CD14-positive monocyte (primary cell): ENCODE measurements around the gene MPEG1. TPM values are rescaled to one million over a fixed set of nuclear protein-coding genes. Genes with fewer than 3 reads are reported as not detected.

Experiments used
- DNase-seq, 3 donors: peaks; one replicate each; pipeline ENCODE4 v3.0.0-alpha.2; 2011 to 2022
- H2AFZ ChIP-seq: 2 replicates; pipeline ENCODE4 v1.6.0; 2012; ENCODE audit warnings: mild to moderate bottlenecking, low read depth, low read length, inconsistent platforms; ENCODE audit not compliant: insufficient read depth, poor library complexity, severe bottlenecking
- H3K27ac ChIP-seq, 2 donors: 1 replicate in 1 of 2; 2 replicates in 1 of 2; pipeline ENCODE4 v1.5.1; 2012 to 2013; ENCODE audit warnings: low read length in 2 of 2, control low read depth in 1 of 2, inconsistent platforms in 1 of 2, low read depth in 1 of 2, mild to moderate bottlenecking in 1 of 2
- H3K27me3 ChIP-seq, 2 donors: one replicate each; pipeline versions ENCODE4 v1.6.0 to v1.6.1; 2011 to 2013; ENCODE audit warnings: low read length in 2 of 2; ENCODE audit not compliant: control insufficient read depth in 2 of 2, insufficient read depth in 2 of 2
- H3K36me3 ChIP-seq, 2 donors: replicated peaks in 1 of 2; 1 replicate in 1 of 2; 2 replicates in 1 of 2; pipeline versions ENCODE4 v1.5.1 to v1.6.1; 2012 to 2013; ENCODE audit warnings: low read length in 2 of 2, control low read depth in 1 of 2, inconsistent platforms in 1 of 2, mild to moderate bottlenecking in 1 of 2; ENCODE audit not compliant: insufficient read depth in 2 of 2, control insufficient read depth in 1 of 2
- H3K4me1 ChIP-seq, 2 donors: 1 replicate in 1 of 2; 2 replicates in 1 of 2; pipeline versions ENCODE4 v1.5.1 to v1.6.1; 2012 to 2013; ENCODE audit warnings: low read length in 2 of 2, control low read depth in 1 of 2, inconsistent platforms in 1 of 2, mild to moderate bottlenecking in 1 of 2, moderate library complexity in 1 of 2; ENCODE audit not compliant: insufficient read depth in 2 of 2, control insufficient read depth in 1 of 2
- H3K4me2 ChIP-seq: replicated peaks from 2 replicates; pipeline ENCODE3; 2012; ENCODE audit warnings: low read length, moderate library complexity, mild to moderate bottlenecking; ENCODE audit not compliant: poor library complexity, severe bottlenecking; ENCODE audit errors: extremely low read depth
- H3K4me3 ChIP-seq, 3 experiments: fragments of 200-600 bp in 1 of 3; sonication (generic) in 1 of 3; replicated peaks in 1 of 3; 1 replicate in 2 of 3; 2 replicates in 1 of 3; pipeline ENCODE4 v1.5.1; 2011 to 2013; ENCODE audit warnings: low read length in 3 of 3, mild to moderate bottlenecking in 3 of 3, control low read depth in 2 of 3, low read depth in 2 of 3, inconsistent platforms in 1 of 3, moderate library complexity in 1 of 3
- H3K79me2 ChIP-seq: 2 replicates; pipeline ENCODE4 v1.6.0; 2012; ENCODE audit warnings: mild to moderate bottlenecking, control low read depth, inconsistent platforms, low read length, moderate library complexity; ENCODE audit not compliant: insufficient read depth
- H3K9ac ChIP-seq: 2 replicates; pipeline ENCODE4 v1.6.0; 2017; ENCODE audit warnings: low read length, mild to moderate bottlenecking; ENCODE audit not compliant: insufficient read depth, poor library complexity, severe bottlenecking
- H3K9me3 ChIP-seq, 2 donors: replicated peaks in 1 of 2; 1 replicate in 1 of 2; 2 replicates in 1 of 2; pipeline versions ENCODE4 v1.5.1 to v1.6.1; 2012 to 2013; ENCODE audit warnings: low read length in 2 of 2, control low read depth in 1 of 2; ENCODE audit not compliant: control insufficient read depth in 1 of 2, insufficient read depth in 1 of 2
- H4K20me1 ChIP-seq: 2 replicates; pipeline ENCODE4 v1.6.0; 2012; ENCODE audit warnings: mild to moderate bottlenecking, low read length, control low read depth, moderate library complexity; ENCODE audit not compliant: insufficient read depth
- H3K27ac Mint-ChIP-seq, 7 donors: one replicate each; pipeline ENCODE4 v1.8.0; 2020; ENCODE audit warnings: mild to moderate bottlenecking in 7 of 7, mixed read lengths in 7 of 7, moderate library complexity in 6 of 7, inconsistent platforms in 2 of 7
- H3K27me3 Mint-ChIP-seq, 3 donors: one replicate each; pipeline ENCODE4 v1.8.0; 2021 to 2022; ENCODE audit warnings: low read depth in 3 of 3, mild to moderate bottlenecking in 3 of 3, mixed read lengths in 3 of 3, moderate library complexity in 3 of 3, inconsistent platforms in 1 of 3
- H3K36me3 Mint-ChIP-seq, 2 donors: one replicate each; pipeline ENCODE4 v1.8.0; 2020; ENCODE audit warnings: mixed read lengths in 2 of 2, inconsistent platforms in 1 of 2, mild to moderate bottlenecking in 1 of 2
- H3K4me1 Mint-ChIP-seq: one replicate; pipeline ENCODE4 v1.8.0; 2020; ENCODE audit warnings: mild to moderate bottlenecking, mixed read lengths
- H3K4me3 Mint-ChIP-seq, 2 donors: one replicate each; pipeline ENCODE4 v1.8.0; 2020; ENCODE audit warnings: mild to moderate bottlenecking in 2 of 2, mixed read lengths in 2 of 2, moderate library complexity in 1 of 2
- H3K9me3 Mint-ChIP-seq, 7 donors: one replicate each; pipeline ENCODE4 v1.8.0; 2020 to 2022; ENCODE audit warnings: mixed read lengths in 7 of 7, mild to moderate bottlenecking in 6 of 7, moderate library complexity in 6 of 7, inconsistent platforms in 2 of 7
- CTCF ChIP-seq: fragments of 200-600 bp; IDR thresholded peaks from one replicate; pipeline ENCODE4 v1.8.0; 2022; ENCODE audit warnings: antibody characterized with exemption, mild to moderate bottlenecking
- WGBS: methylation state at CpG from one replicate; pipeline ENCODE4 v1.1.5; 2013; ENCODE audit warnings: missing lambda C conversion rate; ENCODE audit not compliant: insufficient coverage; 5-methylcytosine and 5-hydroxymethylcytosine counted together
- intact Hi-C, 2 donors: fragments of 100-400 bp; cut with micrococcal nuclease; formaldehyde crosslinking; loops; one replicate each; pipeline versions ENCODE4 v1.15.0 to v1.15.1; 2023
- polyA plus RNA-seq, 3 donors: library from polyadenylated mRNA; depleted of rRNA in 1 of 3; unstranded in 2 of 3; stranded (reverse) in 1 of 3; fragments of 300-500 nt in 2 of 3; fragments of >200 nt in 1 of 3; fragmentation: Illumina TruSeq in 2 of 3; gene quantifications; 1 replicate in 2 of 3; 2 replicates in 1 of 3; pipeline ENCODE4 v1.2.3, GENCODE V29; 2012 to 2021

The MPEG1 gene
- polyA plus RNA-seq, 3 donors, result 273 to 971 (median 691) TPM

DNA sequence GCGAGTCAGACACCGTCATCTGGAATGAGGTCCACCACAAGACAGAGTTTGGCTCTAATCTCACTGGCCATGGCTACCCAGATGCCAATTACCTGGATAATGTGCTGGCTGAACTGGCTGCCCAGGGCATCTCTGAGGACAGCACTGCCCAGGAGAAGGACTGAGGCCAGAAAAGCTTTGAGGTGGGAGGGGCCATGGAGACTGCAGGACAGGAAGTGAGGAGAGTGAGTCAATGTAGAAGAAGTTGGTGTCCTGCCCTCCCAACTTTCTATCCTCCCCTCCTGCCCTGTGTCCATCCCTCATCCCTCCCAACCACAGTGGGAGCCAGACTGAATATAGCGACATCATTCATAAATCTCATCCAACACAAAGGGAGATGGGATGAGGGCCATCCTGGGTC is 8.0 kb downstream of the MPEG1 start:
- DNase-seq, result peak in 1 of 3 donors; percentile 53
- H3K4me3 ChIP-seq, result peak overlapping the region in 1 of 3 experiments; percentile 41
- Mint-ChIP-seq H3K9me3 (peaks cover 0 to 8% (median 0%) of the 10 kb centered on the region in 7 donors), H3K36me3 (peaks cover 84 to 94% of the 10 kb centered on the region in 2 donors), H3K27ac (peak overlapping the region; percentile 13 to 87 (median 76)), H3K4me3 (peak overlapping the region in 1 of 2 donors; percentile 57), H3K27me3 (no peaks in the 10 kb centered on the region), H3K4me1 (peaks cover 64% of the 10 kb centered on the region)
- 100% methylated on average over 2 of the region's 3 CpGs for WGBS
- no peak for TF ChIP-seq CTCF
- peak overlapping the region; percentile 98 for H3K4me2 ChIP-seq
- H3K27me3 ChIP-seq, result no peaks in the 10 kb centered on the region
- no peaks in the 10 kb centered on the region for H3K9me3 ChIP-seq
- intact Hi-C loops, result loop anchor here in 1 of 2 donors (5.0 kb wide), 2 partner anchors 32 to 53 kb away; partner anchors contain the start of gene DTX4
- H4K20me1 ChIP-seq, result peaks cover 100% of the 10 kb centered on the region
- H2AFZ ChIP-seq, result no peak overlapping the region
- H3K27ac ChIP-seq, result peak overlapping the region; percentile 26 to 46
- peaks cover 58 to 91% of the 10 kb centered on the region in 2 donors for H3K36me3 ChIP-seq
- H3K79me2 ChIP-seq, result peaks cover 81% of the 10 kb centered on the region
- peaks cover 43 to 78% of the 10 kb centered on the region in 2 donors for H3K4me1 ChIP-seq
- H3K9ac ChIP-seq, result no peak overlapping the region

GRCh38 chr11:59201353-59201752 is 11.4 kb downstream of the MPEG1 start:
- Histone ChIP-seq H3K27me3 (no peaks in the 10 kb centered on the region), H4K20me1 (peaks cover 100% of the 10 kb centered on the region), H3K4me2 (no peak overlapping the region), H3K4me3 (no peak overlapping the region), H3K9me3 (no peaks in the 10 kb centered on the region), H3K36me3 (peaks cover 33 to 70% of the 10 kb centered on the region in 2 donors), H3K9ac (no peak overlapping the region), H3K27ac (no peak overlapping the region), H2AFZ (no peak overlapping the region), H3K4me1 (peaks cover 30 to 72% of the 10 kb centered on the region in 2 donors), H3K79me2 (peaks cover 48% of the 10 kb centered on the region)
- peaks cover 80 to 92% of the 10 kb centered on the region in 2 donors for H3K36me3 Mint-ChIP-seq
- H3K27ac Mint-ChIP-seq, result peak overlapping the region in 3 of 7 donors; percentile 50 to 73 (median 56)
- peaks cover 0 to 12% (median 4%) of the 10 kb centered on the region in 7 donors for H3K9me3 Mint-ChIP-seq
- WGBS, result 100% methylated on average over 1 of the region's 3 CpGs
- H3K4me3 Mint-ChIP-seq, result no peak overlapping the region
- peaks cover 79% of the 10 kb centered on the region for H3K4me1 Mint-ChIP-seq
- peak; percentile 3 for TF ChIP-seq CTCF
- no peak for DNase-seq
- H3K27me3 Mint-ChIP-seq, result peaks cover 0 to 2% (median 1%) of the 10 kb centered on the region in 3 donors
- intact Hi-C loops, result no loop called here
